ENCODE measurements around the gene NRBP1.

NRBP1 gene

GRCh38 chr2:27428213-27428977, at the start of gene NRBP1:
Gene NRBP1 (plus strand): TSS chr2:27428631. CDS start chr2:27433274, 4,643 bp downstream.
- DNase-seq (ENCODE audit: low read depth) = peak; percentile 86

GRCh38 chr2:27378809-27379290, 49.6 kb upstream of the NRBP1 start:
- DNase-seq (ENCODE audit: low read depth) = no peak

GRCh38 chr2:27379383-27379835, 49.0 kb upstream of the NRBP1 start:
- DNase-seq (ENCODE audit: low read depth) = no peak

- peak; percentile 29 for DNase-seq (ENCODE audit: low read depth)
Measured at GRCh38 chr2:27379836-27380625, 48.4 kb upstream of the NRBP1 start.

- peak; percentile 83 for DNase-seq (ENCODE audit: low read depth)
Measured at GRCh38 chr2:27380626-27381545, 47.5 kb upstream of the NRBP1 start, which contains the start of gene ZNF513. Gene ZNF513 (minus strand): TSS chr2:27380734. CDS start chr2:27380526, 208 bp downstream.

GRCh38 chr2:27381577-27382181, 46.8 kb upstream of the NRBP1 start:
- DNase-seq (ENCODE audit: low read depth) = no peak

- no peak for DNase-seq (ENCODE audit: low read depth)
Measured at GRCh38 chr2:27390822-27391679, 37.4 kb upstream of the NRBP1 start.

GRCh38 chr2:27393225-27393624, 35.2 kb upstream of the NRBP1 start:
- no peak for DNase-seq (ENCODE audit: low read depth)

- DNase-seq (ENCODE audit: low read depth) = no peak
Measured at GRCh38 chr2:27398962-27399361, 29.5 kb upstream of the NRBP1 start.

GRCh38 chr2:27400348-27401135, 27.9 kb upstream of the NRBP1 start:
- DNase-seq (ENCODE audit: low read depth) = no peak

- DNase-seq (ENCODE audit: low read depth) = no peak
Measured at GRCh38 chr2:27407798-27408491, 20.5 kb upstream of the NRBP1 start.

- DNase-seq (ENCODE audit: low read depth) = peak; percentile 2
Measured at GRCh38 chr2:27408601-27409320, 19.7 kb upstream of the NRBP1 start.

GRCh38 chr2:27409321-27410073, 18.9 kb upstream of the NRBP1 start, which contains the start of gene PPM1G:
Gene PPM1G (minus strand): TSS chr2:27409591. CDS start chr2:27409422, 169 bp downstream.
- DNase-seq (ENCODE audit: low read depth) = peak; percentile 96

- no peak for DNase-seq (ENCODE audit: low read depth)
Measured at GRCh38 chr2:27412419-27413152, 15.8 kb upstream of the NRBP1 start.

- DNase-seq (ENCODE audit: low read depth) = no peak
Measured at GRCh38 chr2:27416151-27416550, 12.3 kb upstream of the NRBP1 start.

GRCh38 chr2:27420996-27421395, 7.4 kb upstream of the NRBP1 start:
- no peak for DNase-seq (ENCODE audit: low read depth)

Measured in activated T-helper 9 cell treated with anti-CD3 and anti-CD28 coated beads, Interleukin-2, amount 50 U/mL, for 16 hours (primary cell).